ENCODE results near the gene NUDT17. TPM values are rescaled to one million over a fixed set of nuclear protein-coding genes. Genes with fewer than 3 reads are reported as not detected.
A peak's percentile ranks its signal among the peaks of the same experiment; 100 is the strongest.

NUDT17 gene
- total RNA-seq, 1 experiment from 2014 or later, result 3.0 TPM

DNA sequence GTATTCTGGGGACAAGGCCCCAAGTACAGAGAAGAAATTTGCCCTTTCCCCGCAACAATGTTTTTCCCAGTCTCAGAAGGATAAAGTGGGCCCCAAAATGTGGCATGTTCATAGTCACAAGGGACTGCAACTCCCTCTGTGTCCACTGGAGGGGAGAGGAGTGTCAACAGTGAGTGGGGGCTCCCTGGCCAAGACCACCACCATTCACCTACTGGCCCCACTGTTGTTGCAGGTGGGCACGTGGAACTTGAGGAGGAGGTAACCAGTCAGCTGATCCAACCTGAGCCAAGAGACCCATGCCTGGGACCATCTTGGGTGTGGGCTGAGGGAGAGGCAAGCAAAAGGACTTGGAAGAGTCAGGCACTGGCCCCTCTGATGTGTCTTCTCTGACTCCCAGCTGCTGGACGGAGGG is 777 bp downstream of the NUDT17 start:
- Histone ChIP-seq H3F3A (ENCODE audit: low read length, unreplicated experiment) (no peaks in the 10 kb centered on the region), H3K36me3 (ENCODE audit: low read depth, low read length) (peaks cover 37% of the 10 kb centered on the region), H3K9me3 (ENCODE audit: low read length) (no peaks in the 10 kb centered on the region), H3K4me3 (ENCODE audit: low read length) (peak overlapping the region; percentile 66), H3K4me1 (ENCODE audit: insufficient read depth, low read length) (peaks cover 5% of the 10 kb centered on the region; the same call in 1 of the 2 replicates), H3K9me2 (replicated peaks; ENCODE audit: low read length) (no peaks in the 10 kb centered on the region), H4K20me1 (ENCODE audit: low read length) (no peaks in the 10 kb centered on the region), H3K9ac (ENCODE audit: low read length) (no peak overlapping the region), H3K27ac (ENCODE audit: low read length) (no peak overlapping the region), H3K4me2 (ENCODE audit: low read length) (peak overlapping the region; percentile 88), H3K79me2 (ENCODE audit: low read length) (no peaks in the 10 kb centered on the region), H2AFZ (ENCODE audit: low read length) (peak overlapping the region; percentile 73), H3K27me3 (ENCODE audit: low read length) (no peaks in the 10 kb centered on the region)
- ChIA-PET CTCF (interaction anchor here (3.3 kb wide), 1 partner anchor 13 kb away, joined by 29 read pairs; the partner anchor contains the start of gene PIAS3), POLR2A (ENCODE audit: unreplicated experiment) (no interaction called here)
- DNase-seq (peak; percentile 41), ATAC-seq (peak; percentile 34)
- intact Hi-C loops (cut with micrococcal nuclease), result no loop called here
- BruUV-seq (replicated peaks), result no TSS peak
- TF ChIP-seq EZH2 (IDR thresholded peaks at IDR 0.05; ENCODE audit: low read length, unreplicated experiment), result no peak
- peak; percentile 77 for TF ChIP-seq CTCF (conservative IDR thresholded peaks at IDR 0.05; ENCODE audit: low read depth, low read length)
- no peak for TF ChIP-seq EZH2phosphoT487 (IDR thresholded peaks at IDR 0.05; ENCODE audit: borderline replicate concordance, low read length)

DNA sequence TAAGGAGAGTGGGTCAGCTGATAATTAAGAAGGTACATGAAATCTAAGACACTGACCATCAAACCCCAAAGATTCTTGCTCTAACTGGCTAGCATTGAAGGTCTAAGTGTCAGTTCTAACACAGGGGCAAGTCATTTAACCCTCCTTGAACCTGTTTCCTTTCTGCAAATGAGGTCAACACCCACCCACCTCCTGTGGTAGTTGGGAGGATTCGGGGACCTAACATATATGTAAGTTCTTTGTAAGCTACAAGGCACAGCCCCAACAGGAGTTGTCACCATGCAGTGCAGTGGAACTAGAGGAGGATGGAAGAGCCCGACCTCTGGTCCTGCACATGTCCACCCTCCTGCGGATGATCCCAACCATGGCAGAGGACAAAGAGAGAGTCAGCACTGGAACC is 2.4 kb downstream of the NUDT17 start:
- no peak overlapping the region for H3K4me2 ChIP-seq (ENCODE audit: low read length)
- H3K4me3 ChIP-seq (ENCODE audit: low read length), result no peak overlapping the region
- DNase-seq (no peak), ATAC-seq (no peak)
- no peaks in the 10 kb centered on the region for H3K9me2 ChIP-seq (replicated peaks; ENCODE audit: low read length)
- intact Hi-C loops (cut with micrococcal nuclease), result no loop called here
- TF ChIP-seq EZH2 (IDR thresholded peaks at IDR 0.05; ENCODE audit: low read length, unreplicated experiment) (no peak), CTCF (conservative IDR thresholded peaks at IDR 0.05; ENCODE audit: low read depth, low read length) (no peak), EZH2phosphoT487 (IDR thresholded peaks at IDR 0.05; ENCODE audit: borderline replicate concordance, low read length) (no peak)
- H3K9me3 ChIP-seq (ENCODE audit: low read length), result no peaks in the 10 kb centered on the region
- H3K27ac ChIP-seq (ENCODE audit: low read length), result no peak overlapping the region
- no TSS peak for BruUV-seq (replicated peaks)
- no peaks in the 10 kb centered on the region for H3K27me3 ChIP-seq (ENCODE audit: low read length)
- H3K36me3 ChIP-seq (ENCODE audit: low read depth, low read length), result peaks cover 28% of the 10 kb centered on the region
- ChIA-PET CTCF (interaction anchor here (0.6 to 3.3 kb wide), 3 partner anchors 11 to 159 kb away, joined by 3 to 29 read pairs (median 3); partner anchors contain the start of gene PIAS3), POLR2A (ENCODE audit: unreplicated experiment) (no interaction called here)
- H3F3A ChIP-seq (ENCODE audit: low read length, unreplicated experiment), result no peaks in the 10 kb centered on the region
- no peak overlapping the region for H2AFZ ChIP-seq (ENCODE audit: low read length)
- peaks cover 5% of the 10 kb centered on the region; the same call in 1 of the 2 replicates for H3K4me1 ChIP-seq (ENCODE audit: insufficient read depth, low read length)
- H4K20me1 ChIP-seq (ENCODE audit: low read length), result no peaks in the 10 kb centered on the region
- H3K79me2 ChIP-seq (ENCODE audit: low read length), result no peaks in the 10 kb centered on the region
- no peak overlapping the region for H3K9ac ChIP-seq (ENCODE audit: low read length)

DNA sequence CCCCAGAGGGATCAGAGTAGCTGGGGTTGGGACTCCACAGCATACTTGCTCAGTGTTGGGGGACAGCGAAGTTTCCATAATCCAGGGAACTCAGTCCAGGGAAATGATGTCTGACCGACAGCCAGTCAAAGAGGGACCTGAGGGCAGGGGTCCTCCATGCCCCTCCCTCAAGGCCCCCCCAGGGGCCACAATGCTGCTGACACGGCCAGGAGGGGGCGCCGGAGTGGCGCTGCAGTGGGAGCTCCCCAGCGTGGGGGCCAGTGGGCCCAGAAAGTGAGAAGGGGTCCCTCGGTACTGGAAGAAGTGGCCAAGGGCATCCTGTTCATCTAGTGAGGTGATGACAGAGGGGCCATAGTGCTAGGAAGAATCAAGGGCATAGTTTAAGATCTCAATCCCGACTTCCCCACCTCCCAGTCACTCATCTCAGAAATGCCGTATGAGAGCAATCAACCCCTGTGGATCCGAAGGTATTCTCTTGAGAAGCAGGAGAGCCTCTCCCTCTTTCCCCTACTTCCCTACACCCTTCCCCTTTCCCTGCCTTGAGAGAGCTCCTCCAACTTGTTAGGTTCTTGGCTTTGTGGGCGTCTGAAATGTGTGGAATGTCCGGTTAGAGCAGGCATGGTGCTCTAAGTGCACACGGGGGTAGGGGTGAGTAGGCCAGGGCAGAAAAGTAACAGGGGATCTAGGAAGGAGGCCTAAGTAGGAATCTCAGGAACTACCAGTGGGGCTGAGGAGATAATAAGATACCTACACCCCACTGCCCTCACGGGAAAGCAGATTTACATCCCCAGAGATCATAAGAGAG is 4.1 kb downstream of the NUDT17 start:
- ATAC-seq, result no peak
- TF ChIP-seq CTCF (conservative IDR thresholded peaks at IDR 0.05; ENCODE audit: low read depth, low read length) (peak; percentile 74), EZH2phosphoT487 (IDR thresholded peaks at IDR 0.05; ENCODE audit: borderline replicate concordance, low read length) (no peak)
- H3K36me3 ChIP-seq (ENCODE audit: low read depth, low read length), result peaks cover 41% of the 10 kb centered on the region
- no peaks in the 10 kb centered on the region for H3F3A ChIP-seq (ENCODE audit: low read length, unreplicated experiment)
- H4K20me1 ChIP-seq (ENCODE audit: low read length), result no peaks in the 10 kb centered on the region
- H3K9me2 ChIP-seq (replicated peaks; ENCODE audit: low read length), result no peaks in the 10 kb centered on the region
- H3K9ac ChIP-seq (ENCODE audit: low read length), result no peak overlapping the region
- ChIA-PET CTCF (interaction anchor here (1.3 kb wide), 1 partner anchor 10 kb away, joined by 4 read pairs; the partner anchor contains the start of gene PIAS3), POLR2A (ENCODE audit: unreplicated experiment) (no interaction called here)
- no peak overlapping the region for H3K27ac ChIP-seq (ENCODE audit: low read length)
- BruUV-seq (replicated peaks), result no TSS peak
- no peaks in the 10 kb centered on the region for H3K27me3 ChIP-seq (ENCODE audit: low read length)
- DNase-seq, result no peak
- no peak overlapping the region for H3K4me3 ChIP-seq (ENCODE audit: low read length)
- H3K4me2 ChIP-seq (ENCODE audit: low read length), result no peak overlapping the region
- H3K4me1 ChIP-seq (ENCODE audit: insufficient read depth, low read length), result peaks cover 5% of the 10 kb centered on the region; the same call in 1 of the 2 replicates
- H3K9me3 ChIP-seq (ENCODE audit: low read length), result no peaks in the 10 kb centered on the region
- H2AFZ ChIP-seq (ENCODE audit: low read length), result no peak overlapping the region
- H3K79me2 ChIP-seq (ENCODE audit: low read length), result no peaks in the 10 kb centered on the region
- intact Hi-C loops (cut with micrococcal nuclease), result no loop called here
